IPS-18c (cell line): Measurements from ENCODE around the gene PCYT2.
A peak's percentile ranks its signal among the peaks of the same experiment; 100 is the strongest.

Source experiments
- H3K4me3 ChIP-seq: 2 replicates; pipeline ENCODE4 v1.7.0; 2013; ENCODE audit warnings: low read depth, mild to moderate bottlenecking, low read length, moderate library complexity; ENCODE audit not compliant: insufficient read depth
- H3K9me3 ChIP-seq: one replicate; pipeline ENCODE4 v1.6.1; 2013; ENCODE audit warnings: mild to moderate bottlenecking, low read length, moderate library complexity; ENCODE audit not compliant: control insufficient read depth, insufficient read depth

The PCYT2 gene

GRCh38 chr17:81898029-81898866 lies 13.0 kb downstream of the PCYT2 start:
- Histone ChIP-seq H3K4me3 (no peak overlapping the region), H3K9me3 (no peaks in the 10 kb centered on the region)

- no peaks in the 10 kb centered on the region for H3K9me3 ChIP-seq
Measured at GRCh38 chr17:81895400-81895799, 15.8 kb downstream of the PCYT2 start.

GRCh38 chr17:81891303-81891552 lies 20.0 kb downstream of the PCYT2 start:
- Histone ChIP-seq H3K4me3 (peak overlapping the region; percentile 83), H3K9me3 (no peaks in the 10 kb centered on the region)

More at GRCh38 chr17:81895400-81895799, 15.8 kb downstream of the PCYT2 start:
- no peak overlapping the region for H3K4me3 ChIP-seq

GRCh38 chr17:81890447-81891302 lies 20.5 kb downstream of the PCYT2 start:
- Histone ChIP-seq H3K4me3 (peak overlapping the region; percentile 83), H3K9me3 (no peaks in the 10 kb centered on the region)

GRCh38 chr17:81889602-81890001 lies 21.6 kb downstream of the PCYT2 start:
- Histone ChIP-seq H3K4me3 (no peak overlapping the region), H3K9me3 (no peaks in the 10 kb centered on the region)

- H3K9me3 ChIP-seq = no peaks in the 10 kb centered on the region
- no peak overlapping the region for H3K4me3 ChIP-seq
Measured at GRCh38 chr17:81888988-81889595, 22.1 kb downstream of the PCYT2 start.

GRCh38 chr17:81888105-81888987 lies 22.9 kb downstream of the PCYT2 start:
- Histone ChIP-seq H3K9me3 (peaks cover 2% of the 10 kb centered on the region), H3K4me3 (no peak overlapping the region)

GRCh38 chr17:81885869-81886548 lies 25.2 kb downstream of the PCYT2 start:
- Histone ChIP-seq H3K9me3 (peaks cover 2% of the 10 kb centered on the region), H3K4me3 (no peak overlapping the region)

- peaks cover 2% of the 10 kb centered on the region for H3K9me3 ChIP-seq
- H3K4me3 ChIP-seq = no peak overlapping the region
Measured at GRCh38 chr17:81885454-81885853, 25.7 kb downstream of the PCYT2 start.

GRCh38 chr17:81884968-81885367 lies 26.2 kb downstream of the PCYT2 start:
- Histone ChIP-seq H3K9me3 (peaks cover 2% of the 10 kb centered on the region), H3K4me3 (no peak overlapping the region)

- no peak overlapping the region for H3K4me3 ChIP-seq
- peaks cover 2% of the 10 kb centered on the region for H3K9me3 ChIP-seq
Measured at GRCh38 chr17:81884520-81884919, 26.7 kb downstream of the PCYT2 start.

- Histone ChIP-seq H3K9me3 (peaks cover 2% of the 10 kb centered on the region), H3K4me3 (no peak overlapping the region)
Measured at GRCh38 chr17:81879121-81879520, 32.1 kb downstream of the PCYT2 start.

GRCh38 chr17:81878294-81878693 lies 32.9 kb downstream of the PCYT2 start:
- Histone ChIP-seq H3K4me3 (no peak overlapping the region), H3K9me3 (no peaks in the 10 kb centered on the region)

GRCh38 chr17:81877569-81877968 lies 33.6 kb downstream of the PCYT2 start:
- Histone ChIP-seq H3K4me3 (no peak overlapping the region), H3K9me3 (no peaks in the 10 kb centered on the region)

GRCh38 chr17:81871387-81872230 lies 39.6 kb downstream of the PCYT2 start:
- no peaks in the 10 kb centered on the region for H3K9me3 ChIP-seq
- peak overlapping the region; percentile 89 for H3K4me3 ChIP-seq

GRCh38 chr17:81870981-81871386 lies 40.2 kb downstream of the PCYT2 start, which contains the start of gene ARHGDIA:
ARHGDIA (minus strand) TSS chr17:81871337; CDS start chr17:81869930, 1,407 bp downstream.
- Histone ChIP-seq H3K9me3 (no peaks in the 10 kb centered on the region), H3K4me3 (peak within 1 kb of the TSS; percentile 89)
